ENCODE data around the gene OGDHL.

- TF ChIP-seq CTCF (IDR thresholded peaks at IDR 0.05): no peak
- no peak for TF ChIP-seq POLR2A (IDR thresholded peaks at IDR 0.05)
Observed at GRCh38 chr10:49738616-49739360, 23.3 kb downstream of the OGDHL start.
